Measurements from ENCODE around the gene DDX41. TPM values are rescaled to one million over a fixed set of nuclear protein-coding genes. Genes with fewer than 3 reads are reported as not detected.

Gene DDX41
- total and polyA plus RNA-seq, 5 donors: 30.5 to 43.5 (median 39.2) TPM

- H3K27me3 ChIP-seq (ENCODE audit: control insufficient read depth, insufficient read depth): no peaks in the 10 kb centered on the region
- H3K4me3 ChIP-seq (ENCODE audit: low read length): no peak overlapping the region
- 98% methylated on average over 4 of the region's 4 CpGs for WGBS
- no peaks in the 10 kb centered on the region for H3K9me3 ChIP-seq (ENCODE audit: control insufficient read depth, low read length)
- DNase-seq (peak in 2 of 3 donors; percentile 5 to 16), ATAC-seq (no peak)
- intact Hi-C loops (cut with DNase I): loop anchor here in 1 of 4 donors (10.0 kb wide), 1 partner anchor 190 kb away; the partner anchor contains the start of gene MXD3
- no peaks in the 10 kb centered on the region for H3K4me1 ChIP-seq (ENCODE audit: control insufficient read depth, insufficient read depth, low read length)
- H3K27ac ChIP-seq (ENCODE audit: low read length): no peak overlapping the region
Observed at GRCh38 chr5:177505075-177505474, 11.7 kb downstream of the DDX41 start.

- no peak overlapping the region for H3K27ac ChIP-seq (ENCODE audit: low read length)
- DNase-seq: peak in 2 of 3 donors; percentile 47 to 66
- ATAC-seq: no peak
- no peaks in the 10 kb centered on the region for H3K27me3 ChIP-seq (ENCODE audit: control insufficient read depth, insufficient read depth)
- WGBS: 94% methylated on average over 47 of the region's 47 CpGs
- no peak overlapping the region for H3K4me3 ChIP-seq (ENCODE audit: low read length)
- intact Hi-C loops (cut with DNase I): loop anchor here in 3 of 4 donors (5.0 to 10.0 kb wide), 4 partner anchors 102 to 190 kb away; partner anchors contain the start of genes MXD3 (in 1 of the 3) and PFN3 (in 1 of the 3)
- H3K9me3 ChIP-seq (ENCODE audit: control insufficient read depth, low read length): no peaks in the 10 kb centered on the region
- no peaks in the 10 kb centered on the region for H3K4me1 ChIP-seq (ENCODE audit: control insufficient read depth, insufficient read depth, low read length)
Observed at GRCh38 chr5:177504086-177505056, 12.4 kb downstream of the DDX41 start.

- intact Hi-C loops (cut with DNase I): loop anchor here in 3 of 4 donors (5.0 to 10.0 kb wide), 4 partner anchors 101 to 189 kb away; partner anchors contain the start of genes MXD3 (in 1 of the 3) and PFN3 (in 1 of the 3)
- WGBS: 88% methylated on average over 24 of the region's 24 CpGs
- H3K4me3 ChIP-seq (ENCODE audit: low read length): no peak overlapping the region
- no peaks in the 10 kb centered on the region for H3K4me1 ChIP-seq (ENCODE audit: control insufficient read depth, insufficient read depth, low read length)
- DNase-seq: peak in 2 of 3 donors; percentile 44 to 45
- no peak overlapping the region for H3K27ac ChIP-seq (ENCODE audit: low read length)
- no peaks in the 10 kb centered on the region for H3K27me3 ChIP-seq (ENCODE audit: control insufficient read depth, insufficient read depth)
- no peaks in the 10 kb centered on the region for H3K9me3 ChIP-seq (ENCODE audit: control insufficient read depth, low read length)
- ATAC-seq: no peak
Observed at GRCh38 chr5:177503351-177504085, 13.2 kb downstream of the DDX41 start.

- H3K27me3 ChIP-seq (ENCODE audit: control insufficient read depth, insufficient read depth): no peaks in the 10 kb centered on the region
- H3K27ac ChIP-seq (ENCODE audit: low read length): no peak overlapping the region
- H3K4me1 ChIP-seq (ENCODE audit: control insufficient read depth, insufficient read depth, low read length): no peaks in the 10 kb centered on the region
- intact Hi-C loops (cut with DNase I): loop anchor here in 3 of 4 donors (5.0 to 10.0 kb wide), 4 partner anchors 101 to 188 kb away; partner anchors contain the start of genes MXD3 (in 1 of the 3) and PFN3 (in 1 of the 3)
- H3K9me3 ChIP-seq (ENCODE audit: control insufficient read depth, low read length): no peaks in the 10 kb centered on the region
- no peak for ATAC-seq
- WGBS: 80% methylated on average over 16 of the region's 16 CpGs
- peak in 1 of 3 donors; percentile 21 for DNase-seq
- H3K4me3 ChIP-seq (ENCODE audit: low read length): no peak overlapping the region
Observed at GRCh38 chr5:177502886-177503285, 13.9 kb downstream of the DDX41 start.

- 67% methylated on average over 9 of the region's 9 CpGs for WGBS
- intact Hi-C loops (cut with DNase I): loop anchor here (1.0 to 10.0 kb wide), 5 partner anchors 100 to 187 kb away; partner anchors contain the start of genes MXD3 (in 1 of the 4) and PFN3 (in 1 of the 4)
- no peak for ATAC-seq
- no peak for DNase-seq
- no peaks in the 10 kb centered on the region for H3K4me1 ChIP-seq (ENCODE audit: control insufficient read depth, insufficient read depth, low read length)
- no peak overlapping the region for H3K27ac ChIP-seq (ENCODE audit: low read length)
- no peaks in the 10 kb centered on the region for H3K27me3 ChIP-seq (ENCODE audit: control insufficient read depth, insufficient read depth)
- no peaks in the 10 kb centered on the region for H3K9me3 ChIP-seq (ENCODE audit: control insufficient read depth, low read length)
- no peak overlapping the region for H3K4me3 ChIP-seq (ENCODE audit: low read length)
Observed at GRCh38 chr5:177501874-177502678, 14.7 kb downstream of the DDX41 start.

GRCh38 chr5:177500685-177501522 lies 15.9 kb downstream of the DDX41 start:
- H3K27ac ChIP-seq (ENCODE audit: low read length): no peak overlapping the region
- WGBS: 16% methylated on average over 10 of the region's 10 CpGs
- intact Hi-C loops (cut with DNase I): loop anchor here (1.0 to 10.0 kb wide), 5 partner anchors 99 to 186 kb away; partner anchors contain the start of genes MXD3 (in 1 of the 4) and PFN3 (in 1 of the 4)
- H3K27me3 ChIP-seq (ENCODE audit: control insufficient read depth, insufficient read depth): no peaks in the 10 kb centered on the region
- no peaks in the 10 kb centered on the region for H3K4me1 ChIP-seq (ENCODE audit: control insufficient read depth, insufficient read depth, low read length)
- DNase-seq: peak; percentile 93 to 98 (median 97)
- no peaks in the 10 kb centered on the region for H3K9me3 ChIP-seq (ENCODE audit: control insufficient read depth, low read length)
- ATAC-seq: peak; percentile 40 to 42
- H3K4me3 ChIP-seq (ENCODE audit: low read length): no peak overlapping the region

GRCh38 chr5:177499842-177500241 lies 16.9 kb downstream of the DDX41 start:
- Histone ChIP-seq H3K9me3 (ENCODE audit: control insufficient read depth, low read length) (no peaks in the 10 kb centered on the region), H3K4me3 (ENCODE audit: low read length) (no peak overlapping the region), H3K27me3 (ENCODE audit: control insufficient read depth, insufficient read depth) (no peaks in the 10 kb centered on the region), H3K27ac (ENCODE audit: low read length) (no peak overlapping the region), H3K4me1 (ENCODE audit: control insufficient read depth, insufficient read depth, low read length) (no peaks in the 10 kb centered on the region)
- DNase-seq: no peak
- no peak for ATAC-seq
- 82% methylated on average over 6 of the region's 6 CpGs for WGBS
- intact Hi-C loops (cut with DNase I): loop anchor here (2.0 to 10.0 kb wide), 6 partner anchors 43 to 185 kb away; partner anchors contain the start of genes MXD3 (in 1 of the 4) and PFN3 (in 1 of the 4)

- peaks cover 5% of the 10 kb centered on the region for H3K4me1 ChIP-seq (ENCODE audit: control insufficient read depth, insufficient read depth, low read length)
- DNase-seq: peak; percentile 67 to 84 (median 81)
- peak overlapping the region; percentile 24 for H3K4me3 ChIP-seq (ENCODE audit: low read length)
- intact Hi-C loops (cut with DNase I): loop anchor here in 2 of 4 donors (2.0 to 5.0 kb wide), 2 partner anchors 41 to 107 kb away; no protein-coding TSS in a partner anchor
- H3K27me3 ChIP-seq (ENCODE audit: control insufficient read depth, insufficient read depth): no peaks in the 10 kb centered on the region
- peak overlapping the region; percentile 59 for H3K27ac ChIP-seq (ENCODE audit: low read length)
- peak; percentile 5 to 11 for ATAC-seq
- WGBS: 9% methylated on average over 48 of the region's 48 CpGs
- no peaks in the 10 kb centered on the region for H3K9me3 ChIP-seq (ENCODE audit: control insufficient read depth, low read length)
Observed at GRCh38 chr5:177498013-177498787, 18.6 kb downstream of the DDX41 start.

Measured in right cardiac atrium (tissue), 5 donors.